ENCODE measurements around the gene ZNF561. TPM values are rescaled to one million over a fixed set of nuclear protein-coding genes. Genes with fewer than 3 reads are reported as not detected.
A peak's percentile ranks its signal among the peaks of the same experiment; 100 is the strongest.

Gene ZNF561
- total RNA-seq, 1 donor from 2014 or later: 133 TPM

DNA sequence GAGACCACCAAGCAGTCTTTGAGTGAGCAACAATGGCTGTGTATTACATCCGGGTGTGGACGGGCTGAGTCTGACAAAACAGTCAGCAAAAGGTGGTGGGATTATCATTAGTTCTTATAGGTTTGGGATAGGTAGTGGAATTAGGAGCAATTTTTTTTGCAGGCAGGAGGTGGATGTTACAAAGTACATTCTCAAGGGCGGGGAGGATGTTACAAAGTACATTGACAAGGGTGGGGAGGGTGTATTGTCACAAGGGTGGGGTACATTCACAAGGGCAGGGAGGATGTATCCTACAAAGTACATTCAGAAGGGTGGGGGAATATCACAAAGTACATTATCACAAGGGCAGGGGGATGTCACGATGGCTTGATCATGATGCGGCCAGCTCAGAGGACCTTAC, 15.0 kb upstream of the ZNF561 start:
- no peak for DNase-seq (ENCODE audit: low read depth)
- Histone ChIP-seq H3K36me3 (ENCODE audit: insufficient read depth, low read length) (peaks cover 2% of the 10 kb centered on the region), H2AFZ (ENCODE audit: low read depth, low read length) (no peak overlapping the region), H3K27ac (ENCODE audit: low read depth, low read length) (no peak overlapping the region), H3K9ac (ENCODE audit: low read length) (no peak overlapping the region), H3K27me3 (ENCODE audit: insufficient read depth, low read length) (no peaks in the 10 kb centered on the region), H3K9me3 (ENCODE audit: insufficient read depth, low read depth, low read length) (no peaks in the 10 kb centered on the region), H3K4me1 (ENCODE audit: insufficient read depth, low read length) (no peaks in the 10 kb centered on the region), H3K79me2 (ENCODE audit: insufficient read depth, low read length) (no peaks in the 10 kb centered on the region), H3K4me3 (ENCODE audit: insufficient read depth, low read depth, low read length) (no peak overlapping the region), H3K4me2 (ENCODE audit: low read length) (no peak overlapping the region), H4K20me1 (ENCODE audit: insufficient read depth, low read length) (no peaks in the 10 kb centered on the region)
- Mint-ChIP-seq H3K4me1 (ENCODE audit: low read depth, unreplicated experiment) (no peaks in the 10 kb centered on the region), H3K36me3 (ENCODE audit: low read depth, unreplicated experiment) (peaks cover 21% of the 10 kb centered on the region), H3K27ac (ENCODE audit: unreplicated experiment) (no peak overlapping the region), H3K4me3 (ENCODE audit: unreplicated experiment) (no peak overlapping the region), H3K27me3 (ENCODE audit: low read depth, unreplicated experiment) (no peaks in the 10 kb centered on the region), H3K9me3 (ENCODE audit: unreplicated experiment) (no peaks in the 10 kb centered on the region)
- no peak for FAIRE-seq
- TF ChIP-seq EZH2 (IDR thresholded peaks at IDR 0.05; ENCODE audit: insufficient read depth, low read length): no peak
- TF ChIP-seq, protein P1, sequence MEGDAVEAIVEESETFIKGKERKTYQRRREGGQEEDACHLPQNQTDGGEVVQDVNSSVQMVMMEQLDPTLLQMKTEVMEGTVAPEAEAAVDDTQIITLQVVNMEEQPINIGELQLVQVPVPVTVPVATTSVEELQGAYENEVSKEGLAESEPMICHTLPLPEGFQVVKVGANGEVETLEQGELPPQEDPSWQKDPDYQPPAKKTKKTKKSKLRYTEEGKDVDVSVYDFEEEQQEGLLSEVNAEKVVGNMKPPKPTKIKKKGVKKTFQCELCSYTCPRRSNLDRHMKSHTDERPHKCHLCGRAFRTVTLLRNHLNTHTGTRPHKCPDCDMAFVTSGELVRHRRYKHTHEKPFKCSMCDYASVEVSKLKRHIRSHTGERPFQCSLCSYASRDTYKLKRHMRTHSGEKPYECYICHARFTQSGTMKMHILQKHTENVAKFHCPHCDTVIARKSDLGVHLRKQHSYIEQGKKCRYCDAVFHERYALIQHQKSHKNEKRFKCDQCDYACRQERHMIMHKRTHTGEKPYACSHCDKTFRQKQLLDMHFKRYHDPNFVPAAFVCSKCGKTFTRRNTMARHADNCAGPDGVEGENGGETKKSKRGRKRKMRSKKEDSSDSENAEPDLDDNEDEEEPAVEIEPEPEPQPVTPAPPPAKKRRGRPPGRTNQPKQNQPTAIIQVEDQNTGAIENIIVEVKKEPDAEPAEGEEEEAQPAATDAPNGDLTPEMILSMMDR (IDR thresholded peaks at IDR 0.05; ENCODE audit: insufficient read depth, low read depth, low read length): no peak

DNA sequence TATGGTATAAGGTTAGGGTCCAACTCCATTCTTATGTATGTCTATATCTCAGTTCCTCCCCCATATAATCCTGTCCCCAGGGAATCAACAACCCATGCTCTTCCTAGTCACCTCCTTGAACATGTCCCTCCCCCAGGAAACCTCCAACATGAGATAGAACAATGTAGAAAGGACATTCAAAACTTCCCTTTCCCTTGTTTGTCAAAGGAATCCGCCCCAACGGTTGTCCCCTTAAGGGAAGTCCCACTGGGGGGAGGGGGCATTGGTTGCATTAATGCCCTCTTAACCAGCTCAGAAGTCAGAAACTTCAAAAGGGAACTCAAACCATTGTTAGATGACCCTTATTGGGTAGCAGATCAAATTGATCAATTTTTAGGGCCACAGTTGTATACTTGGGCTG, 6.8 kb upstream of the ZNF561 start:
- DNase-seq (ENCODE audit: low read depth) (no peak), FAIRE-seq (no peak)
- no peak overlapping the region for H3K4me3 Mint-ChIP-seq (ENCODE audit: unreplicated experiment)
- H3K4me1 Mint-ChIP-seq (ENCODE audit: low read depth, unreplicated experiment): peaks cover 8% of the 10 kb centered on the region
- Histone ChIP-seq H3K27ac (ENCODE audit: low read depth, low read length) (no peak overlapping the region), H3K4me1 (ENCODE audit: insufficient read depth, low read length) (no peaks in the 10 kb centered on the region), H3K79me2 (ENCODE audit: insufficient read depth, low read length) (no peaks in the 10 kb centered on the region), H3K4me3 (ENCODE audit: insufficient read depth, low read depth, low read length) (no peak overlapping the region), H3K36me3 (ENCODE audit: insufficient read depth, low read length) (peaks cover under 1% of the 10 kb centered on the region), H3K4me2 (ENCODE audit: low read length) (no peak overlapping the region), H2AFZ (ENCODE audit: low read depth, low read length) (no peak overlapping the region), H3K27me3 (ENCODE audit: insufficient read depth, low read length) (no peaks in the 10 kb centered on the region), H3K9ac (ENCODE audit: low read length) (no peak overlapping the region), H4K20me1 (ENCODE audit: insufficient read depth, low read length) (no peaks in the 10 kb centered on the region), H3K9me3 (ENCODE audit: insufficient read depth, low read depth, low read length) (no peaks in the 10 kb centered on the region)
- H3K9me3 Mint-ChIP-seq (ENCODE audit: unreplicated experiment): no peaks in the 10 kb centered on the region
- H3K27ac Mint-ChIP-seq (ENCODE audit: unreplicated experiment): no peak overlapping the region
- TF ChIP-seq EZH2 (IDR thresholded peaks at IDR 0.05; ENCODE audit: insufficient read depth, low read length): no peak
- TF ChIP-seq, protein P1 (IDR thresholded peaks at IDR 0.05; ENCODE audit: insufficient read depth, low read depth, low read length): no peak
- H3K36me3 Mint-ChIP-seq (ENCODE audit: low read depth, unreplicated experiment): peaks cover 14% of the 10 kb centered on the region
- no peaks in the 10 kb centered on the region for H3K27me3 Mint-ChIP-seq (ENCODE audit: low read depth, unreplicated experiment)

DNA sequence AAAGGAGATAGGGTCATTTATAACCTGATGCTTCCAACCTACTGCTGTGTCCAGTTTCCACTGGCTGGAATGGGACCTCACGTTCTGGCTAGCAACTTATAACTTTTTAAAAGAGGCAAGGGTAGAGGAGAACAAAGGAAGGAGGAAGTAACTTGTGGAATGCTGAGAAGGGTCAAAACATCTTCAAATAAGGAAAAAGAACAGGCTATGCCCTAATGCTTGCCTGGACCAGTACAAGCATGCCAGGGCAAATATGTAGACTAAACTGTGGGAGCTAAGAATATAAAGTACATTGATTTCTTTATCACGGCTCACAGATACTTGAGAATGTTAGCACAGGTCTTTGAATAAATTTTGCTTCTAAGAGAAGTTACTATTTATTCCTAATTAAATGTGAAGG, 1.5 kb upstream of the ZNF561 start:
- Histone ChIP-seq H3K27me3 (ENCODE audit: insufficient read depth, low read length) (no peaks in the 10 kb centered on the region), H3K27ac (ENCODE audit: low read depth, low read length) (no peak overlapping the region), H3K4me1 (ENCODE audit: insufficient read depth, low read length) (peaks cover 13% of the 10 kb centered on the region), H3K79me2 (ENCODE audit: insufficient read depth, low read length) (peaks cover 26% of the 10 kb centered on the region), H2AFZ (ENCODE audit: low read depth, low read length) (no peak overlapping the region), H3K36me3 (ENCODE audit: insufficient read depth, low read length) (peaks cover 15% of the 10 kb centered on the region), H3K4me3 (ENCODE audit: insufficient read depth, low read depth, low read length) (no peak overlapping the region), H3K9me3 (ENCODE audit: insufficient read depth, low read depth, low read length) (peaks cover 4% of the 10 kb centered on the region), H4K20me1 (ENCODE audit: insufficient read depth, low read length) (no peaks in the 10 kb centered on the region), H3K4me2 (ENCODE audit: low read length) (peak overlapping the region; percentile 4), H3K9ac (ENCODE audit: low read length) (no peak overlapping the region)
- no peaks in the 10 kb centered on the region for H3K9me3 Mint-ChIP-seq (ENCODE audit: unreplicated experiment)
- peaks cover 28% of the 10 kb centered on the region for H3K4me1 Mint-ChIP-seq (ENCODE audit: low read depth, unreplicated experiment)
- no peaks in the 10 kb centered on the region for H3K27me3 Mint-ChIP-seq (ENCODE audit: low read depth, unreplicated experiment)
- peak overlapping the region; percentile 77 for H3K4me3 Mint-ChIP-seq (ENCODE audit: unreplicated experiment)
- H3K36me3 Mint-ChIP-seq (ENCODE audit: low read depth, unreplicated experiment): peaks cover 17% of the 10 kb centered on the region
- peak overlapping the region; percentile 94 for H3K27ac Mint-ChIP-seq (ENCODE audit: unreplicated experiment)
- FAIRE-seq (no peak), DNase-seq (ENCODE audit: low read depth) (no peak)
- no peak for TF ChIP-seq EZH2 (IDR thresholded peaks at IDR 0.05; ENCODE audit: insufficient read depth, low read length)
- TF ChIP-seq, protein P1 (IDR thresholded peaks at IDR 0.05; ENCODE audit: insufficient read depth, low read depth, low read length): no peak
